OCI-LY7 (cell line): ENCODE results near the gene BCAS4. TPM values are rescaled to one million over a fixed set of nuclear protein-coding genes. Genes with fewer than 3 reads are reported as not detected.
A peak's percentile ranks its signal among the peaks of the same experiment; 100 is the strongest.

Experiments
- BruUV-seq: library from RNA; stranded (reverse); fragments of 400-500 nt; replicated peaks from 2 replicates; lab custom pipeline; 2021; lab: Mats Ljungman, UMichigan
- CTCF ChIA-PET: fragments of 300-600 bp; sonication (Branson Sonifier 250); formaldehyde crosslinking; loops from one replicate; lab custom pipeline; 2022; ENCODE audit warnings: antibody characterized with exemption; ENCODE audit not compliant: unreplicated experiment; lab: Charles Lee
- POLR2A ChIA-PET: fragments of 300-600 bp; sonication (Branson Sonifier 250); formaldehyde crosslinking; loops from one replicate; lab custom pipeline; 2022; ENCODE audit warnings: antibody characterized with exemption; lab: Charles Lee
- DNase-seq: peaks from one replicate; pipeline ENCODE4 v3.0.0-alpha.2; 2015; ENCODE audit warnings: low spot score
- H2AFZ ChIP-seq: fragments of 200-600 bp; sonication (generic), shearing (Covaris generic); 2 replicates; pipeline ENCODE4 v1.6.1; 2014; ENCODE audit warnings: mild to moderate bottlenecking, antibody characterized with exemption, low read length, moderate library complexity
- H3K27ac ChIP-seq: fragments of 200-600 bp; sonication (generic); 2 replicates; pipeline ENCODE4 v1.5.1; 2014; ENCODE audit warnings: mixed run types, low read depth, mild to moderate bottlenecking, moderate library complexity, low read length, inconsistent platforms; ENCODE audit not compliant: poor library complexity, severe bottlenecking
- H3K36me3 ChIP-seq: fragments of 200-600 bp; sonication (generic); 2 replicates; pipeline ENCODE4 v1.6.1; 2014; ENCODE audit warnings: mild to moderate bottlenecking, antibody characterized with exemption, low read length, moderate library complexity, mixed read lengths; ENCODE audit not compliant: insufficient read depth
- H3K4me1 ChIP-seq: fragments of 200-600 bp; sonication (generic); 2 replicates; pipeline ENCODE4 v1.5.1; 2014; ENCODE audit warnings: mild to moderate bottlenecking, low read length; ENCODE audit not compliant: insufficient read depth, poor library complexity, severe bottlenecking
- H3K4me2 ChIP-seq: fragments of 200-600 bp; sonication (generic); 2 replicates; pipeline ENCODE4 v1.6.1; 2014; ENCODE audit warnings: mild to moderate bottlenecking, low read length
- H3K4me3 ChIP-seq: fragments of 200-600 bp; sonication (generic); 2 replicates; pipeline ENCODE4 v1.5.1; 2014; ENCODE audit warnings: mild to moderate bottlenecking, low read depth, low read length; ENCODE audit not compliant: poor library complexity, severe bottlenecking
- H3K79me2 ChIP-seq: fragments of 200-600 bp; sonication (generic); 2 replicates; pipeline ENCODE4 v1.6.1; 2016; ENCODE audit warnings: low read depth, mild to moderate bottlenecking, low read length, moderate library complexity, mixed read lengths; ENCODE audit not compliant: insufficient read depth
- H3K9me2 ChIP-seq: fragments of 200-600 bp; sonication (generic); 2 replicates; pipeline ENCODE4 v1.6.1; 2016; ENCODE audit warnings: mild to moderate bottlenecking, low read length, mixed read lengths; ENCODE audit not compliant: insufficient read depth
- H3K9me3 ChIP-seq: fragments of 200-600 bp; sonication (generic); 2 replicates; pipeline ENCODE4 v1.6.1; 2014; ENCODE audit warnings: mild to moderate bottlenecking, mixed run types, low read length, mixed read lengths
- H4K20me1 ChIP-seq: fragments of 200-600 bp; sonication (generic); 2 replicates; pipeline ENCODE4 v1.6.1; 2014; ENCODE audit warnings: mild to moderate bottlenecking, antibody characterized with exemption, low read length, moderate library complexity, mixed read lengths; ENCODE audit not compliant: insufficient read depth
- EZH2phosphoT487 ChIP-seq: fragments of 200-600 bp; sonication (generic); IDR thresholded peaks from 2 replicates; pipeline ENCODE4 v1.6.1; 2018; ENCODE audit warnings: low read depth, borderline replicate concordance, mild to moderate bottlenecking, mixed run types, antibody characterized with exemption, low read length, moderate library complexity, mixed read lengths
- intact Hi-C: fragments of 100-400 bp; cut with micrococcal nuclease; formaldehyde crosslinking; loops from one replicate; pipeline ENCODE4 v1.10.0; 2022; ENCODE audit not compliant: unreplicated experiment
- total RNA-seq, 2 experiments: library from RNA; depleted of rRNA in 1 of 2; stranded (reverse); fragments of >200 nt in 1 of 2; shearing (Covaris generic) in 1 of 2; gene quantifications; 2 replicates each; pipeline ENCODE4 v1.2.3, GENCODE V29; 2014 to 2022
- TF ChIP-seq, protein P1 (sequence below): fragments of 200-600 bp; sonication (generic); conservative IDR thresholded peaks from 2 replicates; pipeline ENCODE4 v1.5.1; 2014; ENCODE audit warnings: mild to moderate bottlenecking, antibody characterized with exemption, low read length, moderate library complexity, mixed read lengths

Gene BCAS4
- total RNA-seq, 2 experiments from 2014 or later, result 173 to 181 TPM

DNA sequence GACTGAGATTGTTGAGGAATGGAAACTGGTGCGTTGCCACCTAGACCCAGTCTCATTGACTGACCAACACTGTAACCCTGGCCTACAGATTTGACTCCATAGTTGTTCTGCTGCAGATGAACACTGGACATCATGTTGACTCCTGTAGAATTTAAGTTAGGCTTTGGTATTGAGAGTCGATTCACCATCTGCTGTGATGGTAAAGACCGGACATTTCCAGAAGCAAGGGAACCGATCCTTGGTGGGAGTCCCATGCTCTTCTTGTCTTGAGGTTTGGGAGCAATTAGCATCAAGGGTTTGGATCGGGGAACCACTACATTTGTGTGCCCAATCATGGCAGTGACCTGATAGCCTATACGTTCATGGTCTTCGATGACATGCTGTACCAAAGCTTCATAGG lies 98.8 kb downstream of the BCAS4 start:
- intact Hi-C loops, result no loop called here
- Histone ChIP-seq H4K20me1 (peaks cover 22% of the 10 kb centered on the region; the same call in 1 of the 2 replicates), H3K9me2 (no peaks in the 10 kb centered on the region), H3K36me3 (peaks cover 100% of the 10 kb centered on the region), H3K79me2 (peaks cover 26% of the 10 kb centered on the region; the same call in 1 of the 2 replicates), H2AFZ (no peak overlapping the region), H3K27ac (no peak overlapping the region), H3K9me3 (no peaks in the 10 kb centered on the region), H3K4me2 (no peak overlapping the region), H3K4me1 (peaks cover 6% of the 10 kb centered on the region), H3K4me3 (no peak overlapping the region)
- CTCF ChIA-PET, result no interaction called here
- TF ChIP-seq EZH2phosphoT487, result no peak
- no TSS peak for BruUV-seq
- no peak for DNase-seq
- POLR2A ChIA-PET, result no interaction called here

DNA sequence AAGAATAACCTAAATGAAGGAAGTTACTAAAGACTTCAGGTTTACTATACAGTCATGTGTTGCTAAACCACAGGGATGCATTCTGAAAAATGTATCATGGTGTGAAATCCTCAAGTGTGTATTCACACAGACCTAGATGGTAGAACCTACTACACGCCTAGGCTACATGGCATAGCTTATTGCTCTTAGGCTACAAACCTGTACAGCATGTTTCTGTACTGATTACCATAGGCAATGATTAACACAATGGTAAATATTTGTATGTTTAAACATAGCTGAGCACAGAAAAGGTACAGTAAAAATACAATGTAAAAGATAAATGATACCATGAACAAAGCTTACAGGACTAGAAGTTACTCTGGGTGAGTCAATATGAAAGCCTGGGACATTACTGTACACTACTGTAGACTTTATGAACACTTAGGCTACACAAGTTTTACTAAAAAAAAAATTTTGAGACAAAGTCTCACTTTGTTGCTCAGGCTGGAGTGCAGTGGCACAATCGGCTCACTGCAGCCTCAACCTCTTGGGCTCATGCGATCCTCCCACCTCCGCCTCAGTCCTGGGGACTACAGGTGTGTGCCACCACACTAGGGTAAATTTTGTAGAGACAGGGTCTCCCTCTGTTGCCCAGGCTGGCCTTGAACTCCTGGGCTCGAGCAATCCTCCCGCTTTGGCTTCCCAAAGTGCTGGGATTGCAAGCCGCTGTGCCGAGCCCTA lies 100.4 kb downstream of the BCAS4 start:
- no TSS peak for BruUV-seq
- no peak for DNase-seq
- TF ChIP-seq, protein P1, sequence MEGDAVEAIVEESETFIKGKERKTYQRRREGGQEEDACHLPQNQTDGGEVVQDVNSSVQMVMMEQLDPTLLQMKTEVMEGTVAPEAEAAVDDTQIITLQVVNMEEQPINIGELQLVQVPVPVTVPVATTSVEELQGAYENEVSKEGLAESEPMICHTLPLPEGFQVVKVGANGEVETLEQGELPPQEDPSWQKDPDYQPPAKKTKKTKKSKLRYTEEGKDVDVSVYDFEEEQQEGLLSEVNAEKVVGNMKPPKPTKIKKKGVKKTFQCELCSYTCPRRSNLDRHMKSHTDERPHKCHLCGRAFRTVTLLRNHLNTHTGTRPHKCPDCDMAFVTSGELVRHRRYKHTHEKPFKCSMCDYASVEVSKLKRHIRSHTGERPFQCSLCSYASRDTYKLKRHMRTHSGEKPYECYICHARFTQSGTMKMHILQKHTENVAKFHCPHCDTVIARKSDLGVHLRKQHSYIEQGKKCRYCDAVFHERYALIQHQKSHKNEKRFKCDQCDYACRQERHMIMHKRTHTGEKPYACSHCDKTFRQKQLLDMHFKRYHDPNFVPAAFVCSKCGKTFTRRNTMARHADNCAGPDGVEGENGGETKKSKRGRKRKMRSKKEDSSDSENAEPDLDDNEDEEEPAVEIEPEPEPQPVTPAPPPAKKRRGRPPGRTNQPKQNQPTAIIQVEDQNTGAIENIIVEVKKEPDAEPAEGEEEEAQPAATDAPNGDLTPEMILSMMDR, result no peak
- no peak overlapping the region for H3K4me2 ChIP-seq
- peaks cover 40% of the 10 kb centered on the region; the same call in 1 of the 2 replicates for H3K79me2 ChIP-seq
- H3K4me3 ChIP-seq, result no peak overlapping the region
- peaks cover 22% of the 10 kb centered on the region; the same call in 1 of the 2 replicates for H4K20me1 ChIP-seq
- H2AFZ ChIP-seq, result no peak overlapping the region
- POLR2A ChIA-PET, result interaction anchor here (0.6 to 1.2 kb wide), 3 partner anchors 11 to 112 kb away, joined by 3 to 4 read pairs (median 3); no protein-coding TSS in a partner anchor
- CTCF ChIA-PET, result interaction anchor here (0.5 kb wide), 1 partner anchor 109 kb away, joined by 3 read pairs; no protein-coding TSS in a partner anchor
- peaks cover 100% of the 10 kb centered on the region for H3K36me3 ChIP-seq
- intact Hi-C loops, result no loop called here
- H3K4me1 ChIP-seq, result peaks cover 3% of the 10 kb centered on the region
- no peaks in the 10 kb centered on the region for H3K9me3 ChIP-seq
- no peaks in the 10 kb centered on the region for H3K9me2 ChIP-seq
- H3K27ac ChIP-seq, result no peak overlapping the region

DNA sequence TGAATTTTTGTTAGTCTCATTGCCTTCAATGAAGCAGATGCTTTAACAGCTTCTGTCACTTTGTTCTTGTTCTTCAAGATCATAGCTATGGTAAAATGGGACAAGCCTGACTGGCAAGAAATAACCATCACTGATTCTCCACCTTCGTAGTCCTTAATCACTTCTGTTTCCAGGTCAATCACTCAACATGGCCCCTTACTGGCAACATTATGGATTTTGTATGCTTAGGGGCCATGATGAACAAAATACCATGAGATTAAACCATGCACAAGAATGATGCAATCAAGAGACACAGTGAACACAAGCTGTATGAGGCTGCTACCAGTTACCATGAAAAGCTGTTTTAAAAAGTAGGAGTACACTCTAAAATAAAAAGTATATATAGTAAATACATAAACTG lies 103.6 kb downstream of the BCAS4 start:
- no TSS peak for BruUV-seq
- intact Hi-C loops, result no loop called here
- H3K4me3 ChIP-seq, result no peak overlapping the region
- TF ChIP-seq EZH2phosphoT487, result no peak
- TF ChIP-seq, protein P1, result no peak
- H3K9me2 ChIP-seq, result no peaks in the 10 kb centered on the region
- no peak overlapping the region for H3K4me2 ChIP-seq
- CTCF ChIA-PET, result no interaction called here
- peaks cover 35% of the 10 kb centered on the region for H4K20me1 ChIP-seq
- peak overlapping the region; percentile 36 for H3K27ac ChIP-seq
- POLR2A ChIA-PET, result interaction anchor here (0.7 to 1.3 kb wide), 3 partner anchors 9 to 104 kb away, joined by 4 to 6 read pairs (median 4); partner anchors contain the start of gene BCAS4
- no peak for DNase-seq
- no peaks in the 10 kb centered on the region for H3K4me1 ChIP-seq
- H3K9me3 ChIP-seq, result no peaks in the 10 kb centered on the region
- peaks cover 63% of the 10 kb centered on the region for H3K79me2 ChIP-seq
- no peak overlapping the region for H2AFZ ChIP-seq
- peaks cover 100% of the 10 kb centered on the region for H3K36me3 ChIP-seq
